ENCODE measurements around the gene GREB1. TPM values are rescaled to one million over a fixed set of nuclear protein-coding genes. Genes with fewer than 3 reads are reported as not detected.

Gene GREB1
- total RNA-seq, 1 experiment from 2014 or later: 0.62 TPM

DNA sequence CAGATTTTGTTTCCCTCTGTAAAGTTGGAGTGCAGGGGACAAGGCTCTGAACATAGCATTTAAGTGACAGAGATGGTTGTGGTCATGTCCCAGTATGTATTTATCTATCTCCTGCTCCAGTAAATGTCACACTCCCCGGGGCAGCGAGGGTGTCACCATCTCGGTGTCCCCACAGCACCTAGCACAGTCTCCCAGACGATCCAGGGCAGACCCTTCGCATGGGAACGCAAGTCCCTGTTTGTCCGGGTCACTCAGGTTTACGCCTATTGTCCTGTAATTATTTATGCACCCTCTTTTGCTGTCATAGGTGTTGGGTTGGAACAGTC is 148.7 kb downstream of the GREB1 start:
- Histone ChIP-seq H3K4me3 (ENCODE audit: low read length) (no peak overlapping the region), H2AFZ (ENCODE audit: low read length) (no peak overlapping the region), H3K4me2 (ENCODE audit: low read length) (no peak overlapping the region), H3K9me3 (ENCODE audit: low read length) (no peaks in the 10 kb centered on the region), H4K20me1 (ENCODE audit: low read length) (no peaks in the 10 kb centered on the region), H3K4me1 (ENCODE audit: insufficient read depth, low read length) (peaks cover 4% of the 10 kb centered on the region), H3K9ac (ENCODE audit: low read length) (no peak overlapping the region), H3K27me3 (ENCODE audit: low read length) (no peaks in the 10 kb centered on the region), H3K36me3 (ENCODE audit: low read depth, low read length) (no peaks in the 10 kb centered on the region), H3K79me2 (ENCODE audit: low read length) (no peaks in the 10 kb centered on the region), H3K27ac (ENCODE audit: low read length) (no peak overlapping the region), H3K9me2 (replicated peaks; ENCODE audit: low read length) (no peaks in the 10 kb centered on the region), H3F3A (ENCODE audit: low read length, unreplicated experiment) (no peaks in the 10 kb centered on the region)
- TF ChIP-seq EZH2phosphoT487 (IDR thresholded peaks at IDR 0.05; ENCODE audit: borderline replicate concordance, low read length): no peak
- TF ChIP-seq CTCF (conservative IDR thresholded peaks at IDR 0.05; ENCODE audit: low read depth, low read length): no peak
- no peak for TF ChIP-seq EZH2 (IDR thresholded peaks at IDR 0.05; ENCODE audit: low read length, unreplicated experiment)
- BruUV-seq (replicated peaks): no TSS peak
- intact Hi-C loops (cut with micrococcal nuclease): loop anchor here (1.0 to 2.0 kb wide), 2 partner anchors 98 to 204 kb away; no protein-coding TSS in a partner anchor
- ATAC-seq: no peak
- POLR2A ChIA-PET (ENCODE audit: unreplicated experiment): no interaction called here
- no peak for DNase-seq
- CTCF ChIA-PET: no interaction called here

DNA sequence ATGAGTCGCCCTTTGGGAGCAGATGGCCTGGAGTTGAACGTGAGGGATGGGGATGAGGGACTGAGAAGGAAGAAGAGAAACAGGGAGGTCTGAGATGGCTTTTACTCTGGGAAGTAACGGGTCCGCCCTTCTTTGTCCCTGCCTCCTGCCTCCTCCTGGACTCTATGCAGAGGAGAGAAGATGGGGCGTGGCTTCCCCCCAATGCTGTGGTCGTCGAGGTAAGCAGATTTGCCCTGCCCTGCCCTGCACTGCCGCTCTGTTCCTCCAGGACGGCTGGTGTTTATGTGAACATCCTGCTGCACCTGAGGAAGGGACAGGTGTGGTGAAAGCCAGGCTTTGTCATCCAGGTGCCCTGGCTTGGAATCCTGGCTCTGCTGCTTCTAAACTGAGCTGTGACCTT is 149.6 kb downstream of the GREB1 start:
- Histone ChIP-seq H3F3A (ENCODE audit: low read length, unreplicated experiment) (no peaks in the 10 kb centered on the region), H3K9me3 (ENCODE audit: low read length) (no peaks in the 10 kb centered on the region), H3K4me2 (ENCODE audit: low read length) (no peak overlapping the region), H3K27me3 (ENCODE audit: low read length) (no peaks in the 10 kb centered on the region), H3K36me3 (ENCODE audit: low read depth, low read length) (no peaks in the 10 kb centered on the region), H3K9me2 (replicated peaks; ENCODE audit: low read length) (no peaks in the 10 kb centered on the region), H3K27ac (ENCODE audit: low read length) (no peak overlapping the region), H4K20me1 (ENCODE audit: low read length) (no peaks in the 10 kb centered on the region), H3K79me2 (ENCODE audit: low read length) (no peaks in the 10 kb centered on the region), H3K9ac (ENCODE audit: low read length) (no peak overlapping the region), H3K4me3 (ENCODE audit: low read length) (no peak overlapping the region), H2AFZ (ENCODE audit: low read length) (no peak overlapping the region), H3K4me1 (ENCODE audit: insufficient read depth, low read length) (peaks cover 13% of the 10 kb centered on the region)
- intact Hi-C loops (cut with micrococcal nuclease): loop anchor here (2.0 kb wide), 1 partner anchor 99 kb away; no protein-coding TSS in a partner anchor
- no peak for TF ChIP-seq EZH2phosphoT487 (IDR thresholded peaks at IDR 0.05; ENCODE audit: borderline replicate concordance, low read length)
- no peak for TF ChIP-seq EZH2 (IDR thresholded peaks at IDR 0.05; ENCODE audit: low read length, unreplicated experiment)
- no peak for TF ChIP-seq CTCF (conservative IDR thresholded peaks at IDR 0.05; ENCODE audit: low read depth, low read length)
- no TSS peak for BruUV-seq (replicated peaks)
- ChIA-PET POLR2A (ENCODE audit: unreplicated experiment) (interaction anchor here (0.6 kb wide), 1 partner anchor 46 kb away, joined by 4 read pairs; no protein-coding TSS in a partner anchor), CTCF (no interaction called here)
- no peak for DNase-seq
- ATAC-seq: no peak

- BruUV-seq (replicated peaks): no TSS peak
- ATAC-seq: no peak
- no peak for TF ChIP-seq CTCF (conservative IDR thresholded peaks at IDR 0.05; ENCODE audit: low read depth, low read length)
- no peak for TF ChIP-seq EZH2 (IDR thresholded peaks at IDR 0.05; ENCODE audit: low read length, unreplicated experiment)
- TF ChIP-seq EZH2phosphoT487 (IDR thresholded peaks at IDR 0.05; ENCODE audit: borderline replicate concordance, low read length): no peak
- no peaks in the 10 kb centered on the region for H3K9me2 ChIP-seq (replicated peaks; ENCODE audit: low read length)
- no peak overlapping the region for H3K9ac ChIP-seq (ENCODE audit: low read length)
- H2AFZ ChIP-seq (ENCODE audit: low read length): no peak overlapping the region
- no peaks in the 10 kb centered on the region for H3K79me2 ChIP-seq (ENCODE audit: low read length)
- H3K4me3 ChIP-seq (ENCODE audit: low read length): no peak overlapping the region
- H3K27me3 ChIP-seq (ENCODE audit: low read length): no peaks in the 10 kb centered on the region
- H3K9me3 ChIP-seq (ENCODE audit: low read length): no peaks in the 10 kb centered on the region
- no peak for DNase-seq
- no peaks in the 10 kb centered on the region for H4K20me1 ChIP-seq (ENCODE audit: low read length)
- H3K4me2 ChIP-seq (ENCODE audit: low read length): no peak overlapping the region
- H3K36me3 ChIP-seq (ENCODE audit: low read depth, low read length): no peaks in the 10 kb centered on the region
- intact Hi-C loops (cut with micrococcal nuclease): loop anchor here (2.0 kb wide), 1 partner anchor 99 kb away; no protein-coding TSS in a partner anchor
- ChIA-PET POLR2A (ENCODE audit: unreplicated experiment) (interaction anchor here (0.6 kb wide), 1 partner anchor 46 kb away, joined by 4 read pairs; no protein-coding TSS in a partner anchor), CTCF (no interaction called here)
- peaks cover 18% of the 10 kb centered on the region for H3K4me1 ChIP-seq (ENCODE audit: insufficient read depth, low read length)
- H3F3A ChIP-seq (ENCODE audit: low read length, unreplicated experiment): no peaks in the 10 kb centered on the region
- no peak overlapping the region for H3K27ac ChIP-seq (ENCODE audit: low read length)
Observed at GRCh38 chr2:11683966-11684365, 150.1 kb downstream of the GREB1 start.
